HG02981 (cell line): ENCODE measurements around the gene SMPD3.
A peak's percentile ranks its signal among the peaks of the same experiment; 100 is the strongest.

Experiments
- ATAC-seq: cut with Tn5 transposase; IDR thresholded peaks from one replicate; pipeline ENCODE4 v1.9.1; 2021; ENCODE audit warnings: mild to moderate bottlenecking, moderate library complexity; ENCODE audit not compliant: unreplicated experiment

The SMPD3 gene

DNA sequence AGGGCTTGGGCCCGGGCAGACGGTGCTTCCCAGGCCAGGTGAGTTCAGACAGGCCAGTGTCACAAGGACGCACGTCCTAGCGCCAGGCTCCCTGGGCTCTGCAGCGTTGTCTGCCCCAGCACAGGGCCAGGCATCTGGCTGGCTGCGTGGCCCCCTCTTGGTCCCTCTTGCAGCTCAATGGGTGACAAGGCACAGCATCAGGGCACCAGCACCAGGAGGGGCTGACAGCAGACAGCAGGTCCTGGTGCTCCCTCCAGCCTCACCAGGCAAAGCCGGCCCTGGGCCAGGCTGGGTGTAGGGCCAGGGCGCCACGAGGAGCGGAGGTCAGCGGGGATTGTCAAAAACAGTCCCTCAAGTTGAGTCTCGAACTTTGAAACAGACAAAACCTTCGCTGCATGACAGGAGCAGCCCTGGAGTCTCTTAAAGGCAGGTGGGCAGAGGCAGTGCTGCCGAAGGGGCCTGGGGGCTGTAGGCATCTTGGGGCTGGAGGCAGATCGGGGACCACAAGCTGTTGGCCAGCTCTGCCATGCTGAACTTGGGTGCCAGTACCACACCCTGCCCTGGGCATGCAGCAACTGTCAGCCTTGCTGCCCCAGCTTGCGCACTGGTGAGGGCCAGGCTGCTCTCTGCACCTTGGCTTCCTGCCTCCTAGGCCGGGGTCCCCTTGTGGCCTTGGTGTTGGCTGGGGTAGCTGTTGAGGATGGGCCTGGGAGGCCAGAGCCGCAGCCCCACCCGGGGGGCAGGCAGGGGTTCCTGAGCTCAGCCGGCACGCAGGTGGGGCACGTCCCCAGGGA, 88.7 kb downstream of the SMPD3 start:
- no peak for ATAC-seq

DNA sequence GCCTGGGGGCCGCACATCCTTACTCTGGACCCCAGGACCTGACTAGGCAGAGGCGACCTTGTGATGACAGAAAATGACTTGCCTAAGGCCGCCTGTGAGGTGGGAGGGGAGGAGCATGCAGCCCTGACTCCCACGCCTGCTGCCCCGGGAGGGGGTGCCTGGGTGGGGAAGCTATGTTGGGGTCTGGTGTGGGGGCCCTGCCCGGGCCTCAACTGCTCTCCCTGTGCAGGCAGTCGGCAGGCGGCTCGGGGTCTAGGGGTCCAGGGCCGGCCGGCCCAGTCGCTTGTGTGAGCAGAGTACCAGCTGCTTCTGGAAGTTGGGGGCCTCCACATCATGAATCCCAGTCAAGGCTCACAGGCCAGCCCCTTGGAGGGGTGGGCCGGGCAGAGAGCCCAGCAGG, 89.4 kb downstream of the SMPD3 start:
- ATAC-seq, result no peak

DNA sequence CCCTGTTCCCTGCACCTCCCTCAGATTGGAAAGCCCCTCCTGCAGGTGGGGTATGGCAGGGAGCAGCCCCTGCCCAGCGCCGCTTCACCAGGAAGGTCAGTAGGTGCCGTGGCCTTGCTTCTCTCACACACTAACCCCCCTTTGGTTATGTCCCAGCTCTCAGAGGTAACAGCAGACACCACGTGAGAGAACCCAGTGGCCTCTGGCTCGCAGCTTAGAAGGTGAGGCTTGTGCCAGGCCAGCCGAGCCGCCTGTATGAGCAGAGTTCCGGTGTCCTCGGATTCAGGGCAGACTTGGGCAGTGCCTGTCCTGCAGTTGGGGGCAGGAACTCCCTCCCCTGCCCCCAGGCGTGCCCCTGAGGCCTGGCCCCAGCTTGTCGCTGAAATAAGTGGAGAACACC, 90.4 kb downstream of the SMPD3 start:
- ATAC-seq, result no peak

DNA sequence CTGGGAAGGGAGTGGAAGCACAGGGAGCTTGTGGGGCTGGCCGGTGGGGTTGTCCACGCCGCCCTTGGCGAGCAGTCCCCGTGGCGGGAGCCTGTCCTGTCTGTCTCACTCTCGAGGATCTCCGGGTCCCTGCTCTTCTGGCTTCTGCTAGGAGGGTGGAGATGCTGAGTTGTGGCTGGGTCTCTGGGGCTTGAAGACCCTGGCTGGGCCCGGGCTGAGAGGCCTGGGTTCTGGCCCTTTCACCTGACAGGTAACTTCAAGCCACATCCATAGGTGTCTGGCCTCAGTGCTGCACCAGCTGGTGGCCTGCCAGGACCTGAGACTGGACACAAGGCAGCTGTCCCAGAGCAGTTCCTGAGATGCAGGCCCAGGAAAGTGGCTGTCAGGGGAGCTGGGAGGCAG, 90.8 kb downstream of the SMPD3 start:
- ATAC-seq, result no peak

DNA sequence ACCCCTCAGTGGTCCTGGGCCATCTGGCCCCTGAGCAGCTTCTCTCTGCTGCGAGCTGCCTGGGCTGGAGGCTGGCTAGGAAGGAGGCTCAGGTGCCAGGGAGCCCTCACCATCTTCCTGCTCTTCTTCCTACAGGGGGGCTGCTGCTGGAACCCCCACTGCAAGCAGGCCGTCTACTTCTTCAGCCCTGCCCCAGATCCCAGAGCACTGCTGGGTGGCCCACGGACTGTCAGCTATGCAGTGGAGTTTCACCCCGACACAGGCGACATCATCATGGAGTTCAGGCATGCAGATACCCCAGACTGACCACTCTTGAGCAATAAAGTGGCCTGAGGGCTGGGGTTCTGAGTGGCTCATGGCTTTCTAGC, 91.4 kb downstream of the SMPD3 start:
- ATAC-seq, result no peak

DNA sequence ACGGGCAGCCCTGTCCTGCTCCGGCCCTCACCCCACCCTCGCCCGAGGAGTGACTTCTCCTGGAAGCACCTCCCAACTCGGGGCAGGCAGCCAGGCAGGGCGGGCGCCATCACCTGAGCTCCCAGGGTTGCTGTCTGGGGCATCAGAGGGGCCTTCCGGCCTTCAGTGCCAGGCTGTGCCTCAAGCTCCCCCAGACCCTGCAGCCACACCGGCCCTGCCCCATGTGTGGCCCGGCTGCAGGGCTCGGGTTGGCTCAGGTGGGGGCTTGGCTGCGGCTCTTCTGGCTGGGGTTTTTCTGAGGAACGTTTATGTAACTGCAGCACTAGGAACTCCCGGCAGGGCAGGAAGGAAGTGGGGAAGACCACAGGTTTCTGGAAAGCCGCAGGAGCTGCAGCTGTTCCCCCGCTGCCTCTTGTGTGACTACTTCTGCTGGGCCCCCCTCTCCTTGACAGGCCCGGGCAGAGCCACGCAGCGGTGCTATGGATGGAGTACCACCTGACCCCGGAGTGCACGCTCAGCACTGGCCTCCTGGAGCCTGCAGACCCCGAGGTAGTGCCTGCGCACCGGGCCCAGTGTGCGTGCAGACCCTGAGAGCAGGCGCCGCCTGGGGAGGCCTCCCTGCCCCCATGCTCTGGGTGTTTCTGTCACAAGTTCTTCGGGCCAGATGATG, 91.9 kb downstream of the SMPD3 start:
- peak; percentile 71 for ATAC-seq

DNA sequence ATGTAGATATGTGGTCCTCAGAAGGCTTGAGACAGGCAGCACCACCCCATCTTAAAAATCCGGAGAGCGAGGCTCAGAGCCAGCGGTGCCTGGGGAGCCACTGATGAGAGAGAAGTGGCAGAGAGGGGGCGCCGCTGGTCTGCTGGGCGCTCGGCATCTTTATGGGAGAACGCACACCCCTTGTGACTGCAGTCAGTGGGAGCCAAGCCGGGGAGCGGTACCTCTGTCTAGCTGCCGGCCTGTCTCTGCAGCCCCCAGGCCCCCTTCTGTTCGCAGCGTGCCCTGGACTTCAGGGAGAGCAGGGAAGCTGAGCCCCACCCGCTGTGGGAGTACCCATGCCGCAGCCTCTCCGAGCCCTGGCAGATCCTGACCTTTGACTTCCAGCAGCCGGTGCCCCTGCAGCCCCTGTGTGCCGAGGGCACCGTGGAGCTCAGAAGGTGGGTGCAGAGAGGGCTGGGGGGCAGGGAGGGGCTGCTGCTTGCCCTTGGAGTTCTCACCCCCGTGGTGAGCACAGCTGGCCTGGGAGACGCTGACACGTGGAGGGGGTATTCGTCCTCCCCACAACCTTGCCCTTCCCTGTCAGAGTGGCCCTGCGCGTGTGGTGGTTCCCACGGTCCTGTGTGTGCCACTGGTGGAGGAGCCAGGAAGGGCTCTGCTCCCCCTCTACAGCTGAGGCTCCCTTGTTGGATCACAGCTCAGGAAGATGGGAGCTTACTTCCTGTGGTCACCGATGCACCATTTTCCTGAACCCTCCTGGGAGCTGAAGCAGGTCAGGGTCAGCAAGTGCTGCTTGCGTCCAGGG, 92.7 kb downstream of the SMPD3 start:
- peak; percentile 9 for ATAC-seq

DNA sequence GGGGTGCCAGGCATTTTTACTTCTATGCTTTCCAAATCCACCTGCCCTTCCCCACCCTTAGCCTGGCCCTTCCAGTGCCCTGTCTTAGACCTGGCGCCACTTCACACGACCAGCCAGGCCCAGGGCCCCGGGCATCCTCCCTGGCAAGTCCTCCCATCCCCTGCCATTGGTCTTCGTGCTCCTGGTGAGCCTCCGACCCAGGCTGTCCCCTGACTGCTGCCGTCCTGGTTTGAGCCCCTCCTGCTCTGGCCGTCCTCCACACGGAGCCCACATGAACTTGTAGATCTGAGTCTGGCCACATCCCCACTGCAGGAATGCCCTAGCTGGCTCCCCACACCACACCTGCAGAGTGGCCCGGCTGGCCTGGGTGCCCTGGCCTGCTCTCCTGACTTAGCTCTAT, 93.5 kb downstream of the SMPD3 start:
- ATAC-seq, result no peak

DNA sequence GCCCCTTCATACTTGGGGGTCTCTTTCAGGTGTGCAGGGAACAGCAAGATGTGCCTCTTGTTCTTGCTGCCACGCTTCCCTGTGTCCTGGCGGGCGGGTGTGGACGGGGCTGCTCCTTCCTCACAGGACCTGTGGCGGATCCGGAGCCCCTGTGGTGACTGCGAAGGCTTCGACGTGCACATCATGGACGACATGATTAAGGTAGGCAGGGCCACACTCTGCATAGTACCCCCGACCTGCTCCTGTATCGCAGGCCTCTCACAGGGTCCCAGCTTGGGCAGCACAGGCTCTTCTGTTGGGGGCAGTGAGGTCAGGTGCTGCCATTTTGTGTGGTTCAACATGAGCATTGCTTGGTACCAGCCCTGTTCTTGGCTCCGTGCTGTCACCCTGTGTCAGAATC, 94.9 kb downstream of the SMPD3 start:
- ATAC-seq, result no peak

DNA sequence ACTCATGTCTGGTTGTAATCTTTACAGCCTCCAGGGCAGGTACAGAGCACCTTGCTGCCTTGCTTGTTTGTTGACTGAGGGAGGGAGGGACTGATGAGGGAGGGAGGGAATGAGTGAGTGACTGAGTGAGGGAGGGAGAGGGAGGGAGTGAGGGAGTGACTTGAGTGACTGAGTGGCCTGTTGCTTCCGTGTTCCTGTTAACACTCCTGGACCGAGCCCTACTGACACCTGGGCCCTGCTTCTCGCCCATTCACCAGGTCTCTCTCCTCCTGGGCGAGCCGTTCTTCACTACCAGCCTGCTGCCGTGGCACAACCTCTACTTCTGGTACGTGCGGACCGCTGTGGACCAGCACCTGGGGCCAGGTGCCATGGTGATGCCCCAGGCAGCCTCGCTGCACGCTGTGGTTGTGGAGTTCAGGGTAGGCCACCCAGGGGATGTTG, 96.3 kb downstream of the SMPD3 start:
- no peak for ATAC-seq

DNA sequence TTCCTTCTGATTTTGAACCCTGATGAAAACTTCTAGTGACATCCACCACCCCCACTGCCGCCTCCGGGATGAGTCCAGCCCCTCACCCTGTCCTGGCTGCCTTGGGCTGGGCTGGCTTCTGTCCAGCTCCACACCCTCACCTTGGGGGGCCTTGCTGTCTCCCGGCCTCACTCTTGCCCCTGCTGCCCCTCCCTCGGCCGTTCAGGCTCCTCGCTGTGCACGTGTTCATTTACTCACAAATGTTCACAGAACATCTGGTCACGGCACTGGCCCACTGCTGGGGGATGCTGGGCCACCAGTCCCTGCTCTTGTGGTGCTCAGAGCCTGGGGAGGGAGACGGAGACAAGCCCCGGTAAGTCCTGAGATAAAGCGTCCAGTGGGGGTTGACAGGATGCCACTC, 96.8 kb downstream of the SMPD3 start:
- ATAC-seq, result no peak

DNA sequence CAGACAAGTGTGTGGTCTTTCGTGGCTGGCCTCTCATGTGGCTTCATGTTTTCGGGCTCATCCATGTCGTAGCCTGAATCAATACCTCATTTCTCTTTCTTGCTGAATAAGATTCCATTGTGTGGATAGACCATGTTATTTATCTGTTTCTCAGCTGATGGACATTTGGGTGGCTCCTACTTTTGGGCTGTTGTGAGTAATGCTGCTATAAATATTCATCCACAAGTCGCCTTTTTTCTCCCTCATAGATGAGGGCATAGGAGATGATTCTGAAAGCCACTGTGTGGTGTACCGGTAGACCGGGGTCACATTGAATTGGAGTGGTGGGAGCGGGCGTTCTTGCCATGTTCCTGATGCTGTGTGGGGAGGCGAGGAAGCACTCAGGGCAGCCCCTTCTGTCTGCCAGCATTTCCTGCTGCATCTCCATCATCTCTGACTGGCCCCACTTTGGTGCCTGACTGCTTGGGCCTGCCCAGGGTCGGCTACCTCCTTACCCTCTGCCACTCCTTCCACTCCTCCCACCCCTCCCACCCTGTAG, 97.4 kb downstream of the SMPD3 start:
- no peak for ATAC-seq

DNA sequence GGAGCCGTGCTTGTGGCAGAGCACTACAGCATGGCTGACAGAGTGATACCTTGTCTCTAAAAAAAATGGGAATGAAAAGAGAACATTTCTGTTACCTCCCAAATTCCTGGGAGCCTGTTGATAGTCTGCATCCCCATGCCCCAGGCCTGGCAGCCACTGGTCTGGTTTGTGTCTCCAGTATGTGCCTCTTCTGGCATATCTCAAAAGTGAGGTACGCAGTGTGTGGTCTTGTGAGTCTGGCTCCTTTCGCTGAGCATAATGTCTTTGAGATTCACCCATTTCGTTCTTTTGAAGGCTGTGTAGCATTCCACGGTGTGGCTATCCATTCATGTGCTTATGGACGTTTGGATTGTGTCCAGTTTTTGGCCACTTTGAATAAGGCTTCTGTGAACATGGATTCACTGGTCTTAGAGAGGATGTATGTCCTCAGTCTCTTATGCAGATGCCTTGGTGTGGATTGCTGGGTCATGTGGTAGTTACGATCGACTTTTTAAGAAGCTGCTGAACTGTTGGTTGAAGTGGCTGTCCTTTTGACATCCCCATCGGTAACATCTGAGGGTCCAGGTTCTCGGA, 98.4 kb downstream of the SMPD3 start:
- ATAC-seq, result no peak

DNA sequence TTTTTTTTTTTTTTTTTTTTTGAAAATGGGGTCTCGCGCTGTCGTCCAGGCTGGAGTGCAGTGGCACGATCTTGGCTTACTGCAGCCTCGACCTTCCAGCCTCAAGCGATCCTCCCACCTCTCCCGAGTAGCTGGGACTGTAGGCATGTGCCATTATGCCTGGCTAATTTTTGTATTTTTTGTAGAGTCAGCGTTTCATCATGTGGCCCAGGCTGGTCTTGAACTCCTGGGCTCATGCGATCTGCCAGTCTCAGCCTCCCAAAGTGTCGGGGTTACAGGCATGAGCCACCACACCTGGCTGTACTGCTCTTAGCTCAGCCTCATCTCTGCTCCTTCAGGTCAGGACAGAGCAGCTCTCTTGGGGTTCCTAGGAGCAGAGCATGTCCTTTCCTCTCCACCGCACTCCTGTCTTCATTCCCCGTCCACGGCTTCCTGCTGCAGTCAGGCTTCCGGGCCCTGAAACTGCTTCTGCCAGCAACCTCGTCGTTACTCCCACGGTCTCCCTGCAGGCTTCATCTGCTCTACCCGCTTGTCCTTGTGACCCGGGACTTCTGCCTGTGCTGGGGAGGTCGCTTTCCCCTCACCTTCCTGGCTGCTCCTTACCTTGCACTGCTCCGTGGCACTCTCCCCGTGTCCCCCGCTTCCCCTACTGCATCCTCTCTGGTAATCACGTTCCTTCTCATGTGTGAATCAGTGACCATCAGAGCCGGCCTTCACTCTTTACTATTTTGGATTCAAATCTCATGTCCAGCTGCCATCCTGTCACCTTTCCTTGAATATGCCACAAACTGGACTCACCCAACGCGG, 99.5 kb downstream of the SMPD3 start:
- ATAC-seq, result no peak

DNA sequence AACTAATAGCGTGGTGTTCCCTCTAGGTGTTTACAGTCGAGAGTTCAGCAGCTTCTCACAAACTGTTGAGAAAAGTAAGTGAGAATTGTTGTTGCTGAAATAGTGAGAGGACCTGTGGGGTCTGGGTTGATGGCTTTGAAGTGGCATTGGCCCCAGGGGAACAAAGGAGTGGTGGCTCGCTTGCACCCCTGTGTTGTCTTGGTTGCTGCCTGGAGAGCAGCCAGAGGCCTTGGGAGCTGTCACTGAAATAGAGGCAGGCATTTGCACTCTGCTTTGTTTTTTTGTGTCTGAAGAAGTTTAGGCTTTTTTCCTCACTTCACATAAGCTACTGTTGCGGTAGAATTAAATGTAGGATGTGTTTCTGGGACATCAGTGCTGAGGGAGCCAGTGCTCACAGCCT, 100.7 kb downstream of the SMPD3 start:
- no peak for ATAC-seq

DNA sequence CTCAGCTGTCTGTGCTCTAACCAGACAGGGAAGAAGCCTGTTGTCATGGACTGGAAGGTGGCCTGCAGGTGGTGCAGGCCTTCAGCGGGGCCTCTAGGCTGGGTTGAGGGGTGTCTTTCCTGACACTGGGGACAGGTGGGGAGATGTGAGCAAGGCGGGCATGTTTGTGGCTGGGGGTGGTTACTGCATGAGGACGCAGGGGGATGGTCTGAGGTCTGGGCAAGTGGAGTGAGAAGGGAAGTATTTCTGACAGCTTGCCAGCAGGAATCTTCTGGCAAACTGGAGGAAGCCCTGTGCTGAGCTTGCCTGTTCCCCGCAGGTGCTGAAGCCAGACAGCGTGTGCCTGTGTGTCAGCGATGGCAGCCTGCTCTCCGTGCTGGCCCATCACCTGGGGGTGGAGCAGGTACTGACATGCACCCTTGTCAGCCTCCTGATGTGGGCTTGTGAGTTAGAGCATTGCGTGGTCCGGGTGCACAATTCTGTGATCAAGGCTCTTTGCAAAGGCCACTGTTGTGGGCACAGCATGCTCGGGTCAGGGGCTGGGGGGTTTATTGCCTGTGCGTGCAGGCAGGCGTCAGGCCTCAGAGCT, 101.3 kb downstream of the SMPD3 start:
- ATAC-seq, result no peak

DNA sequence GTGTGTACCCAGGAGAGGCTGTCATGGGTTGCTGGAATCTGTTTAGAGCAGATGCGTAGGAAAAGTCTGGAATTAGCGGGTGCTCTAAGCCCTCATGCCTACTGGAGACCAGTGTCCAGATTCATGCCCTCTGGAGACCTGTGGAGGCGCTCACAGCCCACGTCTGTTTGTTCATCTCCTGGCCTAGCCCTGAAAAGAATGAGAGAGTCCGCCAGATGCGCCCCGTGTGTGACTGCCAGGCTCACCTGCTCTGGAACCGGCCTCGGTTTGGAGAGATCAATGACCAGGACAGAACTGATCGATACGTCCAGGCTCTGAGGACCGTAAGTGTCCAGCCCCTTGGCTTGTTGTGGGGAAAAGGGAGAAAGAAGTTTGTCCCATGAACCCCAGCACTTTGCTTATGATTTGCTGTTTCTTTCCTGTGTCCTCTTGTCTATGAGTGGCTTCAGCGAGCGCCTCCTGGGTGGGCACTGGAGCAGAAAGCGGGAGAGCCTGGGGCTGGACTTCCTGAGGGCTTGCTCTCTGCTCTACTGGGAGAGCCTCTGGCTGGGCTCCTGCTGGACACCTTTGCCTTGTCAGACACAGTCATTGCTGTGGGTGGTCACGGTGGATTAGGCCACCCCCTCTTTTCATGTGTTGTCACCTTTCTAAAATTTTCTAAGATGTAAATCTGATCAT, 102.2 kb downstream of the SMPD3 start:
- ATAC-seq, result no peak

DNA sequence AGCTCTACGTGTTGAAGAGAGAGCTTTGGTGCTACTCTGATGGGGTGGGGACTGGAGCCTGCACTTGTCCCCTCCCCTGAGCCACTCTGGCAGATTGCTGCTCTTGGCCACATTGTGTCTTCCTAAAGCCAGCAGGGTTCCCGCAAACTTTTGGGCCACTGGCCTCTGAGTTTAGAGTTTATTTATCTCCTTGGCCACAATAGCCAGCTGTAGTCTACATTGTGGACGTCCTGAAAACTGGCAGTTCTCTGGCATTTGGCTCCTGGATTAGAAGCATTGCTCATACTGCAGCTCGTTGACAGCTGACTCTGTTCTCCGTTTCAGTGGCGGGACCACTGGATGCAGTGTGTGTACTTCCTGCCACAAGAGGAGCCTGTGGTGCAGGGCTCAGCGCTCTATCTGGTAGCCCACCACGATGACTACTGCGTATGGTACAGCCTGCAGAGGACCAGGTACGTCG, 102.9 kb downstream of the SMPD3 start:
- ATAC-seq, result no peak

DNA sequence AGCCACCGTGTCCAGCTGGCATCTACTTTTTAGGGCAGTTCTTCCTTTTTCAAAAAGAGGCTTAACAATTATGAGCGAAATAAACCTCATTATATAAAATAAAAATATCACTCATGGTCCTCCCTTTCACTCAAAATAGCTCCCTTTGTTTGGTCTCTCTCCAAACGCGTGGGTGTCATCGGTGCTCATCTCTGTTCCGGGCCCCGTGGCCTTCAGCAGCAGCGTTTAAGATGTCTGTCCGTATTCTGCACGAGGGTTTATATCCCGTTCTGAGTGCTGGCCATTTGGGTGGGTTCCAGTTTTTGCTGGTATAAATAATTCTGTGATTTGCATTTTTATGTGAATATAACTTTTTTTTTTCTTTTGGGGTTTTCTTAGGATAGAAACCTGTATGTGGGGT, 104.1 kb downstream of the SMPD3 start:
- no peak for ATAC-seq
